Transverse colon (tissue), 4 donors: Measurements from ENCODE around the gene DUSP3. TPM values are rescaled to one million over a fixed set of nuclear protein-coding genes. Genes with fewer than 3 reads are reported as not detected.

Experiments used
- DNase-seq: peaks from one replicate; pipeline ENCODE4 v3.0.0-alpha.2; 2019
- H3K27ac ChIP-seq, 4 donors: fragments of 200-600 bp; sonication (generic); 2 replicates each; pipeline ENCODE4 v1.5.1; 2016 to 2018; ENCODE audit warnings: inconsistent platforms in 4 of 4
- H3K27me3 ChIP-seq: fragments of 200-600 bp; sonication (generic); 2 replicates; pipeline ENCODE4 v1.5.1; 2017; ENCODE audit warnings: inconsistent platforms
- H3K36me3 ChIP-seq, 4 donors: fragments of 200-600 bp; sonication (generic); 2 replicates each; pipeline ENCODE4 v1.5.1; 2017 to 2019; ENCODE audit warnings: inconsistent platforms in 4 of 4
- H3K4me1 ChIP-seq, 4 donors: fragments of 200-600 bp; sonication (generic); 2 replicates each; pipeline ENCODE4 v1.5.1; 2017 to 2020; ENCODE audit warnings: inconsistent platforms in 4 of 4
- H3K4me3 ChIP-seq, 4 donors: fragments of 200-600 bp; sonication (generic); 1 replicate in 1 of 4; 2 replicates in 3 of 4; pipeline versions ENCODE4 v1.5.1 to v1.6.1; 2017 to 2019; ENCODE audit warnings: inconsistent platforms in 4 of 4
- H3K9me3 ChIP-seq, 2 donors: fragments of 200-600 bp; sonication (generic); 2 replicates each; pipeline ENCODE4 v1.5.1; 2017 to 2019; ENCODE audit warnings: inconsistent platforms in 2 of 2
- EP300 ChIP-seq: sonication (generic); formaldehyde crosslinking; IDR thresholded peaks from one replicate; pipeline ENCODE4 v1.6.1; 2017; ENCODE audit warnings: antibody characterized with exemption, low read depth
- POLR2A ChIP-seq: fragments of 450-650 bp; IDR thresholded peaks from one replicate; pipeline ENCODE4 v1.6.1; 2016; ENCODE audit warnings: antibody characterized with exemption, mild to moderate bottlenecking, moderate library complexity
- POLR2AphosphoS5 ChIP-seq, 3 donors: sonication (generic); formaldehyde crosslinking; IDR thresholded peaks; one replicate each; pipeline ENCODE4 v1.6.1; 2016; ENCODE audit warnings: antibody characterized with exemption in 3 of 3
- WGBS, 2 donors: methylation state at CpG; one replicate each; pipeline ENCODE4 v1.1.5; 2018; ENCODE audit warnings: low coverage in 1 of 2; 5-methylcytosine and 5-hydroxymethylcytosine counted together
- in situ Hi-C, 4 donors: fragments of 200-750 bp; cut with MboI; loops; one replicate each; pipeline versions ENCODE4 v1.15.0 to v1.15.1; 2017; ENCODE audit warnings: low sequenced_read_pairs in 3 of 4, low pct_ligation_motif_present in 1 of 4, low pct_unique_long_range_greater_than_20kb in 1 of 4
- intact Hi-C: fragments of 100-400 bp; cut with DNase I; formaldehyde crosslinking; loops from one replicate; pipeline ENCODE4 v1.15.1; 2023; ENCODE audit warnings: low total_unique reads
- total RNA-seq, 4 donors: library from RNA; depleted of rRNA; stranded (reverse); fragments of >200 nt; gene quantifications; one replicate each; pipeline ENCODE4 v1.1.0, GENCODE V29; 2016
- TF ChIP-seq, protein P1 (sequence below), 5 experiments: fragments of 200-600 bp in 3 of 5; fragments of 450-650 bp in 2 of 5; sonication (generic) in 3 of 5; IDR thresholded peaks; 1 replicate in 2 of 5; 2 replicates in 3 of 5; pipeline ENCODE4 v1.5.1; 2016 to 2017; ENCODE audit warnings: antibody characterized with exemption in 5 of 5, inconsistent platforms in 3 of 5, mild to moderate bottlenecking in 2 of 5, moderate library complexity in 1 of 5

DUSP3 gene
- total RNA-seq, 4 donors from 2014 or later: 52.7 to 145 (median 70.9) TPM

DNA sequence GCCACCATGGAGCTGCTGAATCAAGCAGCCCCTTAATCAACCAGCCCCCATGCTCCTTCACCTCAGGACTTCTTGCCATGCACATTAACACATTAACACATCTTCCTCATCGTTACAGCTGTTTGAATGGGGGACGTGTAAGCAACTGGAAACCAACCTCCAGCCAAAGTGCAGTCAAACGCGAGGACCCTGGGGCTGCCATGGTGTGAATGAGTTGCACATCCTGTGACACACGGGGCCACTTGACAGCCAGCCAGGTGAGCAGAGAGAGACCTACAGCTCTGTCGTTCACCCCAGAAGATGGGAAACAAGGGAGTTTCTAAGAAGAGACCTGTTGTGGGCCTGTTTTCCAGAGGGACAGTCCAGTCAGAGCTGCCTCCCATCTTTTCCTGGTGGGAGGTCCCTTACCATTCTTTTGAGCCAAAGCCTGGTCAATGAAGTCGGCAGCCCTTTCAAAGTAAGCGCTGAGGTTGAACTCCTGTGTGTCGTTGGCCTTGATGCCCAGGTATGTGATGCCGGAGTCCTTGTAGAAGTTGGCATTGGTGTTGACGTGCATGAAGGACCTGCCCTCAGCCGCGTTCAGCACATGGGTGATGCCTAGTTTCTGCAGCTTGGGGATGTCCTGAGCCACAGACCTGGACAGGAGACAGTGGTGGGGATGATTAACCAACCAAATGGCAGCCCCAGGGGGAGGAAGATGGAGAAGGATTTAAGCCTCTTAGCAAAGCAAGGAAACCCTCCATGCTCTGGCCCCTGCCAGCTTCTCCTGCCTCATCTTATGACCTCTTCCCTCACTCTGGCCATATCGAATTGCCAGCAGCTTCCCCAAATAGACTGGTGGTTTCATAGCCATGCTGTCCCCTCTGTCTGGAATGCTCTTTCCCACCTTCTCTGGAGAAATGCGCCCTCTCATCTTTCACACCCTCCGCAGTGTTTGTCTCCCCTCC lies 4.2 kb downstream of the DUSP3 start:
- peaks cover 11 to 31% (median 20%) of the 10 kb centered on the region in 4 donors for H3K4me1 ChIP-seq
- DNase-seq: no peak
- no peak overlapping the region for H3K4me3 ChIP-seq
- 91 to 92% methylated on average over 2 to 16 of the region's 16 CpGs for WGBS, 2 donors
- in situ Hi-C loops: no loop called here
- intact Hi-C loops: no loop called here
- peaks cover 0 to 23% (median 7%) of the 10 kb centered on the region in 4 donors for H3K36me3 ChIP-seq
- no peaks in the 10 kb centered on the region for H3K27me3 ChIP-seq
- no peak overlapping the region for H3K27ac ChIP-seq
- H3K9me3 ChIP-seq: no peaks in the 10 kb centered on the region
- no peak for TF ChIP-seq POLR2AphosphoS5 (IDR thresholded peaks at IDR 0.05)
- no peak for TF ChIP-seq EP300
- TF ChIP-seq, protein P1, sequence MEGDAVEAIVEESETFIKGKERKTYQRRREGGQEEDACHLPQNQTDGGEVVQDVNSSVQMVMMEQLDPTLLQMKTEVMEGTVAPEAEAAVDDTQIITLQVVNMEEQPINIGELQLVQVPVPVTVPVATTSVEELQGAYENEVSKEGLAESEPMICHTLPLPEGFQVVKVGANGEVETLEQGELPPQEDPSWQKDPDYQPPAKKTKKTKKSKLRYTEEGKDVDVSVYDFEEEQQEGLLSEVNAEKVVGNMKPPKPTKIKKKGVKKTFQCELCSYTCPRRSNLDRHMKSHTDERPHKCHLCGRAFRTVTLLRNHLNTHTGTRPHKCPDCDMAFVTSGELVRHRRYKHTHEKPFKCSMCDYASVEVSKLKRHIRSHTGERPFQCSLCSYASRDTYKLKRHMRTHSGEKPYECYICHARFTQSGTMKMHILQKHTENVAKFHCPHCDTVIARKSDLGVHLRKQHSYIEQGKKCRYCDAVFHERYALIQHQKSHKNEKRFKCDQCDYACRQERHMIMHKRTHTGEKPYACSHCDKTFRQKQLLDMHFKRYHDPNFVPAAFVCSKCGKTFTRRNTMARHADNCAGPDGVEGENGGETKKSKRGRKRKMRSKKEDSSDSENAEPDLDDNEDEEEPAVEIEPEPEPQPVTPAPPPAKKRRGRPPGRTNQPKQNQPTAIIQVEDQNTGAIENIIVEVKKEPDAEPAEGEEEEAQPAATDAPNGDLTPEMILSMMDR (IDR thresholded peaks at IDR 0.05): no peak
- TF ChIP-seq POLR2A: no peak

DNA sequence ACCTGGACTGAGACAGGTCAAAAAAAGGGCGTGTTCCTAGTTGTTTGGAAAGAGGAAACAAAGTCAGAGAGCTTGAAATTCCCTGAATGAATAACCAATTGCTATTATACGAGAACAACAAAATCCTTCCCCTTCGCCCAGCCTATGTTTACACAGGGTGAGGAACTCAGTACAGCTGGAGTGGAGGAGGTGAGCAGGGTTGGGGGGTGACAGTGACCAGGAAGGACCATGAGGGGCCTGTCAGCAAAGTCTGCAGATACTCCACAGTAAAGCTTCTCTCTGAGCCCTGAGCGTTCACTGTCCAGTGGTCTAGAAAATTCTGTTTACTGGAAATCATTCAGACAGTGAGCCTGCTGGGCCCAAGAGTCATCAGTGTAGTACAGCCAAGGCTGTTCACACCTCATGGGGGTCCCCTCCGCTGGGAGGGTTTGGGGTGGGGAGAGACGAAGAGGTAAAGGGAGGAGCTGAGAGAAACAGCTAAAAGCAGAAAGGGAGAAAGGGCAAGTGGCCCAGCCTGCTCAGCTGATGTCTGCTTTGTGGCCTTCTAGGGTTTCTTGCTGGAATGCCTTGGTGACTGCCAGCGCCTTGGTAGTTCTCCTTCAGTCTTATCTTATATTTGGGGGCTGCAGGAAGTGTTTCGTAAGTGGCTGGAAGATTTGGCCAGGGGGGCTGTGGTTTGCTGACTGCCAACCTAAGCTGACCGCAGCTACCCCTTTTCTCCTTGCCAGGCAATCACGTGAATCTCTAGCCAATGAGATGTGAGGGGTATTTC lies 5.7 kb downstream of the DUSP3 start:
- Histone ChIP-seq H3K27ac (peak overlapping the region in 3 of 4 donors; percentile 26 to 37 (median 33)), H3K27me3 (no peaks in the 10 kb centered on the region), H3K9me3 (no peaks in the 10 kb centered on the region), H3K36me3 (peaks cover 0 to 34% (median 7%) of the 10 kb centered on the region in 4 donors), H3K4me3 (no peak overlapping the region), H3K4me1 (peaks cover 6 to 36% (median 18%) of the 10 kb centered on the region in 4 donors)
- WGBS, 2 donors: 58 to 61% methylated on average over 5 to 10 of the region's 10 CpGs
- in situ Hi-C loops: no loop called here
- no peak for DNase-seq
- TF ChIP-seq, protein P1 (IDR thresholded peaks at IDR 0.05): no peak
- no peak for TF ChIP-seq EP300
- no peak for TF ChIP-seq POLR2A
- TF ChIP-seq POLR2AphosphoS5 (IDR thresholded peaks at IDR 0.05): no peak
- intact Hi-C loops: no loop called here

DNA sequence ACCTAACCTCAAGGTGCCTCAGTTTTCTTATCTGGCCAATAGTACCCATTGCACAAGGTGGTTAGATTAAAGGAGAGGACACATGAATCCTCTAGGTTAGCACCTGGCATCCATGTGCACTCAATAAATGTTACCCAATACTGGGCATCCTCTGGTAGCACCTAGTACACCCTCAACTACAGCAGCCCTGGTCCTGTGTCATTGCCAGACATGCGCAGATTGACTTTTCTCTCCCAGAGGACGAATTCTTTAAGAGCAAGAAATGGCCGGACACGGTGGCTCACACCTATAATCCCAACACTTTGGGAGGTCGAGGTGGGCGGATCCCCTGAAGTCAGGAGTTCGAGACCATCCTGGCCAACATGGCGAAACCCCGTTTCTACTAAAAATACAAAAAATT lies 7.3 kb downstream of the DUSP3 start:
- Histone ChIP-seq H3K4me3 (no peak overlapping the region), H3K4me1 (peaks cover 0 to 28% (median 4%) of the 10 kb centered on the region in 4 donors), H3K9me3 (no peaks in the 10 kb centered on the region), H3K36me3 (peaks cover 0 to 34% (median 7%) of the 10 kb centered on the region in 4 donors), H3K27me3 (no peaks in the 10 kb centered on the region), H3K27ac (no peak overlapping the region)
- in situ Hi-C loops: no loop called here
- 95% methylated on average over 9 of the region's 9 CpGs; no CpG with 5 or more reads in 1 of the 2 donors for WGBS, 2 donors
- no peak for TF ChIP-seq POLR2AphosphoS5 (IDR thresholded peaks at IDR 0.05)
- TF ChIP-seq EP300: no peak
- TF ChIP-seq, protein P1 (IDR thresholded peaks at IDR 0.05): no peak
- no peak for DNase-seq
- intact Hi-C loops: no loop called here

DNA sequence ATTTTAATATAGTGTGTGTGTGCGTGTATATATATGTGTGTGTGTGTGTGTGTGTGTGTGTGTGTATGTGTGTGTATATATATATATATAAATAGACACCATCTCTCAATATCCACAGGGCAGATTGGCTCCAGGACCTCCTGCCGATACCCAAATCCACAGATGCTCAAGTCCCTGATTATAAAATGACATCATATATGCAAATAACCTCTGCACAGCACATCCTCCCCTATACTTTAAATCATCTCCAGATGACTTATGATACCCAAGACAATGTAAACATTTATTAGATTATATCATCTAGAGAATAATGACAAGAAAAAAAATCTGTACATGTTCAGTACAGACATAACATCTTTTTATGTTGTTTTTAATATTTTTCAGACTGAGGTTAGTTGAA lies 7.8 kb downstream of the DUSP3 start:
- intact Hi-C loops (no loop called here), in situ Hi-C loops (no loop called here)
- Histone ChIP-seq H3K4me3 (no peak overlapping the region), H3K27me3 (no peaks in the 10 kb centered on the region), H3K9me3 (no peaks in the 10 kb centered on the region), H3K27ac (no peak overlapping the region), H3K4me1 (peaks cover 0 to 27% (median 3%) of the 10 kb centered on the region in 4 donors), H3K36me3 (peaks cover 0 to 36% (median 7%) of the 10 kb centered on the region in 4 donors)
- 95% methylated on average over 2 of the region's 2 CpGs; no CpG with 5 or more reads in 1 of the 2 donors for WGBS, 2 donors
- DNase-seq: no peak
- TF ChIP-seq EP300: no peak
- TF ChIP-seq POLR2A: no peak
- TF ChIP-seq, protein P1 (IDR thresholded peaks at IDR 0.05): no peak
- TF ChIP-seq POLR2AphosphoS5 (IDR thresholded peaks at IDR 0.05): no peak
